ENCODE measurements around the gene PSORS1C2.
A peak's percentile ranks its signal among the peaks of the same experiment; 100 is the strongest.

Gene PSORS1C2

DNA sequence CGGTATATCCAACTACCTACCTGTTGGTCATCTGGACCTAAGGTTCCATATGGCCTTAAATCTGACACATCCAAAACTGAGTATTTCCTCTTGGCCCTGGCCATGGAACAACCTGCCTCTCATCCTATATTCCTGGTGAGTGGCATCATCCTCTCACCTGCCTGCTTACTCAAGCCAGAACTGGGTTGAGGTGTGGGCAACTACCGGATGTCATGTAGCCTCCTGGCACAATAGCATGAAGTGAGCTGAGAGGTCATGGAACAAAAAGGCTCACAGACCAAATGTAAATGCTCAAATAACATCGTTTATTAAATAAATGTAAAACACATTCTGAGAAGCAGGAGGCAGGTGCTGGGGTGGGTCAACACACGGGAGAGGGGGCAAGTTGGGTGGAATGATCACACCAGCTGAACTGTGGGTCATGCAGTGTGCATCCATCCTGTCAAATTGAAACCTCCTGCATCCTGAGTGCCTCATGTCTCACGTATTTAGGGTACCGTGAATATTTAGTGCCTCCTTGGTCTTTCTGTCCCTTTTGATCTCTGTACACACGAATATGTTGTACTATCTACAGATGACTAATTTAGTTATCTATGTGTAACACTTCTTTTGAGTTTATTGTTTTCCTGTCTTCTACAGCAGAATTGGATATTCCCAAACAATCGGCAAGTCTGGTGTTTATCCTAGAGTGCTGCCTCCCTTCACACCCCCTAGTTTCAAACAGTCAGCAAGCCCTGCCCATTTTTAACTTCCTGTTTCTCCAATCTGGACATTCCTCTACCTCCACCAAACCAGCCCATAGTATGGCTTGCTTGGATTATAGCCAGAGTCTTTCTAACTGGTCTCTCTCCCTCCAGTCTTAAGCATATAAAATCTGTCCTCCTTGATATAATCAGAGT, 39.5 kb upstream of the PSORS1C2 start:
- TF ChIP-seq, protein P1, sequence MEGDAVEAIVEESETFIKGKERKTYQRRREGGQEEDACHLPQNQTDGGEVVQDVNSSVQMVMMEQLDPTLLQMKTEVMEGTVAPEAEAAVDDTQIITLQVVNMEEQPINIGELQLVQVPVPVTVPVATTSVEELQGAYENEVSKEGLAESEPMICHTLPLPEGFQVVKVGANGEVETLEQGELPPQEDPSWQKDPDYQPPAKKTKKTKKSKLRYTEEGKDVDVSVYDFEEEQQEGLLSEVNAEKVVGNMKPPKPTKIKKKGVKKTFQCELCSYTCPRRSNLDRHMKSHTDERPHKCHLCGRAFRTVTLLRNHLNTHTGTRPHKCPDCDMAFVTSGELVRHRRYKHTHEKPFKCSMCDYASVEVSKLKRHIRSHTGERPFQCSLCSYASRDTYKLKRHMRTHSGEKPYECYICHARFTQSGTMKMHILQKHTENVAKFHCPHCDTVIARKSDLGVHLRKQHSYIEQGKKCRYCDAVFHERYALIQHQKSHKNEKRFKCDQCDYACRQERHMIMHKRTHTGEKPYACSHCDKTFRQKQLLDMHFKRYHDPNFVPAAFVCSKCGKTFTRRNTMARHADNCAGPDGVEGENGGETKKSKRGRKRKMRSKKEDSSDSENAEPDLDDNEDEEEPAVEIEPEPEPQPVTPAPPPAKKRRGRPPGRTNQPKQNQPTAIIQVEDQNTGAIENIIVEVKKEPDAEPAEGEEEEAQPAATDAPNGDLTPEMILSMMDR (IDR thresholded peaks at IDR 0.05; ENCODE audit: borderline replicate concordance, extremely low read depth, low read length, poor library complexity, severe bottlenecking): no peak
- TF ChIP-seq EZH2 (IDR thresholded peaks at IDR 0.05; ENCODE audit: borderline replicate concordance, low read depth, low read length, severe bottlenecking): no peak
- Histone ChIP-seq H4K20me1 (ENCODE audit: insufficient read depth, low read length) (no peaks in the 10 kb centered on the region), H3K27me3 (ENCODE audit: insufficient read depth, low read length, poor library complexity) (no peaks in the 10 kb centered on the region), H3K4me3 (ENCODE audit: low read depth in 1 of 2, low read length in 2 of 2) (no peak overlapping the region), H3K79me2 (ENCODE audit: insufficient read depth, low read length) (no peaks in the 10 kb centered on the region), H3K9ac (ENCODE audit: low read depth, low read length) (no peak overlapping the region), H3K36me3 (ENCODE audit: insufficient read depth, low read length) (no peaks in the 10 kb centered on the region), H3K9me3 (ENCODE audit: insufficient read depth, low read length, severe bottlenecking) (no peaks in the 10 kb centered on the region), H2AFZ (ENCODE audit: low read depth, low read length) (no peak overlapping the region), H3K4me2 (ENCODE audit: insufficient read depth, low read length) (no peak overlapping the region), H3K27ac (ENCODE audit: low read length) (no peak overlapping the region), H3K4me1 (ENCODE audit: insufficient read depth, low read length) (0 out of 2 replicates have a peak, but pooled peaks cover 3% of the 10 kb centered on the region)
- no peak for DNase-seq
- no peak for ATAC-seq (ENCODE audit: insufficient read depth, low read depth)

DNA sequence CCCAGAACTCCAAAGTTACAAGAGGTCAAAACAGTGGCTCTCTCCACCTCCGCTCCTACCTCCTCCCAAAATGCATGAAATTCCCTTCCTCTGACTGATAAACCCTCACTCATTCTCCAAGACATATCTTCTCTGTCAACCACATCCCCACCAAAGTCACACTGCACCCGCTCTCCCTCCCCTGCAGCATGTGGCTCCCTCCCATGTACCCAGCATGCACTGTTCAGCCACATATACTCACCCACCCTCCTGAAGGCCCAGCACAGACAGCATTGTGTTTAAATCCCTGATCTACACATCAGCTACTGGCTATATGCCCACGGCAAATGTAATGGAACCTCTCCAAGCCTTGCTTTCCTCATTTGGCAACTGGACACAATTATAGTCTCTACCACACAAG, 37.1 kb upstream of the PSORS1C2 start:
- TF ChIP-seq, protein P1 (IDR thresholded peaks at IDR 0.05; ENCODE audit: borderline replicate concordance, extremely low read depth, low read length, poor library complexity, severe bottlenecking): no peak
- TF ChIP-seq EZH2 (IDR thresholded peaks at IDR 0.05; ENCODE audit: borderline replicate concordance, low read depth, low read length, severe bottlenecking): no peak

DNA sequence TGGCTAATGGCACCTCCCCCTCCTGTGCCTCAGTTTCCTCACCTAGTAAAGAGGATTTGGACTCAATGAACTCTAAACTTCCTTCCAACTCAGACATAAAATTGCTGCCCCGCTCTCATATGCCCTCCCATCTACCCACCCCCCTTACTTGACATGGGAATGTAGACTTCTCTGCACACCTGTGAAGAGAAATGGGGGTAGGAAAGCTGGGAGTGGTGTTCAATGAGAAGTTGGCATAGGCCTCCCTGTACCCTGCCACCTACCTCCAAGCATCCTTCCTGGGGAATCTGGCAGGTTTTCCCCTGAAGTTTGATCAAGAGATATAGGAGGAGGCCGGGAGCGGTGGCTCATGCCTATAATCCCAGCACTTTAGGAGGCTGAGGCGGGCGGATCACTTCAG, 35.5 kb upstream of the PSORS1C2 start:
- no peaks in the 10 kb centered on the region for H4K20me1 ChIP-seq (ENCODE audit: insufficient read depth, low read length)
- DNase-seq: no peak
- H3K36me3 ChIP-seq (ENCODE audit: insufficient read depth, low read length): no peaks in the 10 kb centered on the region
- no peak overlapping the region for H3K9ac ChIP-seq (ENCODE audit: low read depth, low read length)
- no peak overlapping the region for H2AFZ ChIP-seq (ENCODE audit: low read depth, low read length)
- no peaks in the 10 kb centered on the region for H3K79me2 ChIP-seq (ENCODE audit: insufficient read depth, low read length)
- no peak for ATAC-seq (ENCODE audit: insufficient read depth, low read depth)
- H3K4me3 ChIP-seq (ENCODE audit: low read depth in 1 of 2, low read length in 2 of 2): no peak overlapping the region
- 0 out of 2 replicates have a peak, but pooled peaks cover 3% of the 10 kb centered on the region for H3K4me1 ChIP-seq (ENCODE audit: insufficient read depth, low read length)
- H3K27ac ChIP-seq (ENCODE audit: low read length): no peak overlapping the region
- TF ChIP-seq EZH2 (IDR thresholded peaks at IDR 0.05; ENCODE audit: borderline replicate concordance, low read depth, low read length, severe bottlenecking): no peak
- TF ChIP-seq, protein P1 (IDR thresholded peaks at IDR 0.05; ENCODE audit: borderline replicate concordance, extremely low read depth, low read length, poor library complexity, severe bottlenecking): no peak
- H3K4me2 ChIP-seq (ENCODE audit: insufficient read depth, low read length): no peak overlapping the region
- no peaks in the 10 kb centered on the region for H3K9me3 ChIP-seq (ENCODE audit: insufficient read depth, low read length, severe bottlenecking)
- H3K27me3 ChIP-seq (ENCODE audit: insufficient read depth, low read length, poor library complexity): no peaks in the 10 kb centered on the region

More for the DNA sequence above, 37.1 kb upstream of the PSORS1C2 start:
- H3K36me3 ChIP-seq (ENCODE audit: insufficient read depth, low read length): no peaks in the 10 kb centered on the region
- H3K27me3 ChIP-seq (ENCODE audit: insufficient read depth, low read length, poor library complexity): no peaks in the 10 kb centered on the region
- no peak overlapping the region for H3K27ac ChIP-seq (ENCODE audit: low read length)
- no peaks in the 10 kb centered on the region for H3K9me3 ChIP-seq (ENCODE audit: insufficient read depth, low read length, severe bottlenecking)
- H3K4me3 ChIP-seq (ENCODE audit: low read depth in 1 of 2, low read length in 2 of 2): no peak overlapping the region
- no peak overlapping the region for H2AFZ ChIP-seq (ENCODE audit: low read depth, low read length)
- DNase-seq (peak; percentile 31), ATAC-seq (ENCODE audit: insufficient read depth, low read depth) (peak; percentile 83)
- H3K79me2 ChIP-seq (ENCODE audit: insufficient read depth, low read length): no peaks in the 10 kb centered on the region
- no peak overlapping the region for H3K9ac ChIP-seq (ENCODE audit: low read depth, low read length)
- H3K4me2 ChIP-seq (ENCODE audit: insufficient read depth, low read length): no peak overlapping the region
- no peaks in the 10 kb centered on the region for H4K20me1 ChIP-seq (ENCODE audit: insufficient read depth, low read length)
- H3K4me1 ChIP-seq (ENCODE audit: insufficient read depth, low read length): 0 out of 2 replicates have a peak, but pooled peaks cover 3% of the 10 kb centered on the region
